Stimulated activated naive CD8-positive, alpha-beta T cell treated with anti-CD3 and anti-CD28 coated beads, Interleukin-15, Interleukin-2, amounts not matched to agents 100 ng/mL and 50 ng/mL, for 24 hours (primary cell): Measurements from ENCODE around the gene NDUFS7.

Experiments
- H3K27ac Mint-ChIP-seq: one replicate; pipeline ENCODE4 v1.8.0; 2021; ENCODE audit warnings: mild to moderate bottlenecking, mixed read lengths
- H3K27me3 Mint-ChIP-seq: one replicate; pipeline ENCODE4 v1.8.0; 2021; ENCODE audit warnings: mixed read lengths
- H3K36me3 Mint-ChIP-seq: one replicate; pipeline ENCODE4 v1.8.0; 2021; ENCODE audit warnings: low read depth, mixed read lengths
- H3K4me1 Mint-ChIP-seq: one replicate; pipeline ENCODE4 v1.8.0; 2021; ENCODE audit warnings: low read depth, mixed read lengths
- H3K4me3 Mint-ChIP-seq: one replicate; pipeline ENCODE4 v1.8.0; 2021; ENCODE audit warnings: mild to moderate bottlenecking, mixed read lengths
- H3K9me3 Mint-ChIP-seq: one replicate; pipeline ENCODE4 v1.8.0; 2021; ENCODE audit warnings: mixed read lengths

The NDUFS7 gene

GRCh38 chr19:1422943-1423342 is 39.2 kb downstream of the NDUFS7 start:
- H3K4me1 Mint-ChIP-seq: no peaks in the 10 kb centered on the region
- no peaks in the 10 kb centered on the region for H3K9me3 Mint-ChIP-seq
- peak overlapping the region; percentile 54 for H3K27ac Mint-ChIP-seq
- H3K27me3 Mint-ChIP-seq: no peaks in the 10 kb centered on the region
- H3K36me3 Mint-ChIP-seq: peaks cover 62% of the 10 kb centered on the region
- H3K4me3 Mint-ChIP-seq: no peak overlapping the region

GRCh38 chr19:1423436-1424191 is 39.9 kb downstream of the NDUFS7 start:
- no peaks in the 10 kb centered on the region for H3K9me3 Mint-ChIP-seq
- no peak overlapping the region for H3K27ac Mint-ChIP-seq
- H3K4me3 Mint-ChIP-seq: no peak overlapping the region
- no peaks in the 10 kb centered on the region for H3K27me3 Mint-ChIP-seq
- H3K36me3 Mint-ChIP-seq: peaks cover 59% of the 10 kb centered on the region
- H3K4me1 Mint-ChIP-seq: no peaks in the 10 kb centered on the region

- H3K36me3 Mint-ChIP-seq: peaks cover 52% of the 10 kb centered on the region
- H3K4me1 Mint-ChIP-seq: no peaks in the 10 kb centered on the region
- H3K27ac Mint-ChIP-seq: no peak overlapping the region
- H3K4me3 Mint-ChIP-seq: no peak overlapping the region
- no peaks in the 10 kb centered on the region for H3K9me3 Mint-ChIP-seq
- no peaks in the 10 kb centered on the region for H3K27me3 Mint-ChIP-seq
Measured at GRCh38 chr19:1424192-1424955, 40.7 kb downstream of the NDUFS7 start.

DNA sequence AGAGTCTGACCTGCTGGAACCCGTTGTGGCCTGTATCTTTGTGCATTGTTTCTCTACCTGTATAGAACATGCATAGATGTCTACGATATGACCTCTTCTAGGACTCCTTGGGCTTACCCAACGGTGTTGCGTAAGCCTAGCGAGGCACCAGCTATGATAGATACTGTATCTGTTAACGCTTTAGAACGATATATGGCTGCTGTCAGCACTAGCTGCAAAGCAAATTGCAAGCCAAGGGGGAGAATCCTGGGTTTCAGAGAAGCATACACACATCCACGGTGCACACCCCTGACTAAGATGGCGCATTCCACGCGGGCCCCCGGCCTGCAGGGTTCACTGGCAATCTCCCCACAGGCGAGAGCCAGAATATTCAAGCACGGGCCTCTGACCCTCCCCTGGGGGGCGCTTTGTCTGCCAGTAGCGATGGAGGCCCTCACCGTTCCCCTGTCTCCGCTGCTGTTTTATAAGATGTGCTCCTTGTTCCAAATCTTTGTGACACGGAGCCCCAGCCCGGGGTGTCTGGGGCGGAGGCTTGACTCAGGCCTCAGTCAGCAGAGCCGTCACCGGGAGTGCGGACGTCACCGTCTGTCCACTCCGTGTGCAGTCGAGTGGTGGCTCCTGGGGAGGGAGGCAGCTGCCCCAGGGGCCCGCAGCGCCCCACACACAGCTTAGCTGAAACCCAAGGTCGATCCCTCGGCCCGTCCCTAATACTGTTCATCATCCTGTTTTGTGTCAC is 41.6 kb downstream of the NDUFS7 start:
- Mint-ChIP-seq H3K27me3 (no peaks in the 10 kb centered on the region), H3K4me1 (no peaks in the 10 kb centered on the region), H3K36me3 (peaks cover 48% of the 10 kb centered on the region), H3K4me3 (no peak overlapping the region), H3K27ac (no peak overlapping the region), H3K9me3 (no peaks in the 10 kb centered on the region)

DNA sequence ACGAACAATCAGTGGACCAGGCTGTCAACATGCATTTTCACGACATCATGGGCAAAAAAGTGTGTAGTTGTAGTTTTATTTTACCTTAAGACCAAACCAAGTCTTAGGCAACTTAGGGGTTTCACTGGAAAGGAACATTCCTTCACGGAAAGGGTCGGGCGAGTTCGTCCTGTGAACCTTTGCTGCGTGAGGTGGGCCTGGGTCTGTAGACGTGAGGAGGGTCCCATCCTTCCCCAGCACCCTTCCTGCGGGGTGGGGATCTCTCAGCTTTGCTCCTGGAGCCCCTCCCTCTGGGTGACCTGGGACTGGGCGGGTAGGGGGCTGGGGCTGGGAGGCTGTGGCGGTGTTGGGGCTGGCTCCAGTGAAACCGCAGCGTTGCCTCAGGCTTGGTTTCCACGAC is 42.2 kb downstream of the NDUFS7 start:
- Mint-ChIP-seq H3K4me3 (no peak overlapping the region), H3K27ac (no peak overlapping the region), H3K27me3 (no peaks in the 10 kb centered on the region), H3K4me1 (no peaks in the 10 kb centered on the region), H3K36me3 (peaks cover 43% of the 10 kb centered on the region), H3K9me3 (no peaks in the 10 kb centered on the region)

GRCh38 chr19:1426736-1427135 is 43.0 kb downstream of the NDUFS7 start:
- H3K9me3 Mint-ChIP-seq: no peaks in the 10 kb centered on the region
- H3K27me3 Mint-ChIP-seq: no peaks in the 10 kb centered on the region
- H3K4me1 Mint-ChIP-seq: no peaks in the 10 kb centered on the region
- no peak overlapping the region for H3K4me3 Mint-ChIP-seq
- peaks cover 34% of the 10 kb centered on the region for H3K36me3 Mint-ChIP-seq
- no peak overlapping the region for H3K27ac Mint-ChIP-seq

GRCh38 chr19:1427221-1427920 is 43.7 kb downstream of the NDUFS7 start:
- Mint-ChIP-seq H3K36me3 (peaks cover 31% of the 10 kb centered on the region), H3K9me3 (no peaks in the 10 kb centered on the region), H3K4me3 (no peak overlapping the region), H3K27me3 (no peaks in the 10 kb centered on the region), H3K27ac (no peak overlapping the region), H3K4me1 (no peaks in the 10 kb centered on the region)

- Mint-ChIP-seq H3K9me3 (no peaks in the 10 kb centered on the region), H3K27me3 (no peaks in the 10 kb centered on the region), H3K4me3 (no peak overlapping the region), H3K4me1 (no peaks in the 10 kb centered on the region), H3K27ac (no peak overlapping the region), H3K36me3 (peaks cover 17% of the 10 kb centered on the region)
Measured at GRCh38 chr19:1428738-1429391, 45.2 kb downstream of the NDUFS7 start.

DNA sequence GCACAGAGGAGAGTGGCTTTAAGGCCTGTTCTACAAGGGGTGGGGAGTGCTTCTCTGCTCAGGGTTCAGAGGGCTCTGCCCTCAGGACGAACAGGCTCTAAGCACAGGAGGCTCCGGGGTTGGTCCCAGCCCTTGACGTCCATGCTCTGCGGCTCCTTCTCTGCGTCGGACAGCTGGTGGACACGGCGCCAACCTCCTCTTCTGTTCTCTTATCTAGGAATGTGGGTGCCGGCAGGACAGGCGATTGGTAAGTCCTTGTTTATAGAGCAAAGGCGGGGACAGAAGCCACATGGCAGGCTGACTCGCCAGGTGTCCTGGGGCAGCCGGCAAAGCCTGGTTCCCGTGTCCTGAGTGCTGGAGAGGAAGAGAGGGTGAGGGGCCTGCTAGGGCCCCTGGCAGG is 46.0 kb downstream of the NDUFS7 start:
- Mint-ChIP-seq H3K9me3 (no peaks in the 10 kb centered on the region), H3K4me1 (no peaks in the 10 kb centered on the region), H3K27ac (no peak overlapping the region), H3K36me3 (peaks cover 15% of the 10 kb centered on the region), H3K27me3 (no peaks in the 10 kb centered on the region), H3K4me3 (no peak overlapping the region)

DNA sequence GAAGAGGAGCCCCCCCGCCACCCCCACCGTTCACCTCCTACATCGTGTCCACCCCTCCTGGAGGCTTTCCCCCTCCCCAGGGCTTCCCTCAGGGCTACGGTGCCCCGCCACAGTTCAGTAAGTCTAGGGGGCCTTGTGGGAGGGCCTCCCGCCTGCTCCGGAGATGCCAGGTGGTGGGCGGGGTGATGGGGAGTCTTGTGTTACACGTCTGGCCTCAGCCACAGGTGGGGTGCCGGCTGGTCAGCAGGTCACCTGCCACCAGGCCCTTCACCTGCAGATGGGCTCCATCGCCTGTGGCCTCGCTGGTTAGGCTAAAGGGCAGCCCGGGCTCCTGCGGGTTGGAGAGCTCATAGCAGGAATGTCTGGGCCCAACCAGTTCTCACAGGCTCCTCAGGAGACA is 46.5 kb downstream of the NDUFS7 start:
- Mint-ChIP-seq H3K36me3 (peaks cover 12% of the 10 kb centered on the region), H3K9me3 (no peaks in the 10 kb centered on the region), H3K4me3 (no peak overlapping the region), H3K4me1 (no peaks in the 10 kb centered on the region), H3K27me3 (no peaks in the 10 kb centered on the region), H3K27ac (no peak overlapping the region)

- no peaks in the 10 kb centered on the region for H3K9me3 Mint-ChIP-seq
- H3K27ac Mint-ChIP-seq: no peak overlapping the region
- H3K4me3 Mint-ChIP-seq: no peak overlapping the region
- no peaks in the 10 kb centered on the region for H3K27me3 Mint-ChIP-seq
- no peaks in the 10 kb centered on the region for H3K4me1 Mint-ChIP-seq
- peaks cover 12% of the 10 kb centered on the region for H3K36me3 Mint-ChIP-seq
Measured at GRCh38 chr19:1431759-1432506, 48.2 kb downstream of the NDUFS7 start.

DNA sequence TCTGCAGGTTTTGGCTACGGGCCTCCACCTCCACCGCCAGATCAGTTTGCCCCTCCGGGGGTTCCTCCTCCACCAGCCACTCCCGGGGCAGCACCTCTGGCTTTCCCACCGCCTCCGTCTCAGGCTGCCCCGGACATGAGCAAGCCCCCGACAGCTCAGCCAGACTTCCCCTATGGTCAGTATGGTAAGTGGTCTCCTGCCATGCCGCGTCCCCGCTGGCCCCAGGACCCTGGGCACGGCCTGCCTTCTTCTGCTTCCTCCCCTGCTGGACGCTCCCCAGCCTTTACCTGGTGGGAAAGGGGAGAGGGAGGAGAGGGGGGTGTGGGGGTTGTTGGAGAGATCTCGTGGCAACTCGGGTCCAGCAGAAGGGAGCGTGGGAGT is 48.8 kb downstream of the NDUFS7 start:
- Mint-ChIP-seq H3K27ac (no peak overlapping the region), H3K9me3 (no peaks in the 10 kb centered on the region), H3K4me3 (no peak overlapping the region), H3K4me1 (peaks cover under 1% of the 10 kb centered on the region), H3K36me3 (peaks cover 12% of the 10 kb centered on the region), H3K27me3 (no peaks in the 10 kb centered on the region)

DNA sequence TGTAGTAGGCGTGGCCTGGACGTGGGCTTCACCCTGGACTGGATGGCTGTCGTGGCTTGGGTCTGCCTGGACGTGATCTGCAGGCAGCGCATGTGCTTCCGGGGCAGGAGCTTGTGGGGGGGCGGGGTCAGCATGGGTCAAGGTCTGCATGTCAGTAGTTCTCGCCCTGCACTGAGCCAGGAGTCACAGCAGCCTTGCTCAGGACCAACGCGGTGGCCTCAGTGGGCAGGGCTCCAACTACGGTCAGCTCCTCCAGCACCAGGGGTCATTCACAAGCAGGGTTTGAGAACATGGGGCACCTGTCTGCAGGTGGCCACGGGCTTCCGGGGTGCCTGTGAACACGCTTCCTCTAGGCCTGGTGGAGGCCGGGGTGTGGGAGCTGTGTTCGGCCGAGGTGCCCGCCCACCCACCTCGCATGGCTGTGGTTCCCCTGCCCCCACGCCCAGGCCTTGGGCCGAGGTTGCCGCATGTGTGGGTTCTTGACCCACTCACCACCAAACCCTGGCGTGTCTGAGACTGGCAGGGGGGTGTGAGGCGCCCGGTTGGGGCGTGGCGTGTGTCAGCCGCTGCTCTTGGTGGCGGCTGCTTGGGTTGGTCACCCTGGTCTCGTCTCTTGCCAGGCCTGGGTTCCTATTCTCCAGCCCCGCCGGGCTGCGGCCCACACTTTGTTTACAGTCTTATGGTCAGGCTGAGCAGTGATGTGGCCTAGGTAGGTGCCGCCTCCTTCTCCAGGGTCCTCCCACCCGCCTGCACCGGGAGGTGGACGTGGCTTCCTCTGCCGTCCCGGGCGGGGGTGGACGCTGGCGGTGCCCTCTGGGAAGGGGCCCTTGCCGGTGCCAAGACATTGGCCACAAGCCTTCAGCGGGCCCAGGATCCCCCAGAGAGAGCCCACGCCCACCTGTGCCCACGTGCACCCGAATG is 49.7 kb downstream of the NDUFS7 start:
- Mint-ChIP-seq H3K4me3 (no peak overlapping the region), H3K9me3 (no peaks in the 10 kb centered on the region), H3K36me3 (peaks cover 11% of the 10 kb centered on the region), H3K4me1 (peaks cover 9% of the 10 kb centered on the region), H3K27ac (no peak overlapping the region), H3K27me3 (no peaks in the 10 kb centered on the region)
